Ovary (tissue), 9 donors: ENCODE results near the gene MAP7D3. TPM values are rescaled to one million over a fixed set of nuclear protein-coding genes. Genes with fewer than 3 reads are reported as not detected.

Experiments
- DNase-seq, 5 donors: peaks; one replicate each; pipeline ENCODE4 v3.0.0-alpha.2; 2019 to 2020
- H3K27ac ChIP-seq, 2 donors: fragments of 200-600 bp; one replicate each; pipeline versions ENCODE4 v1.5.1 to v1.8.0; 2019 to 2022
- H3K27me3 ChIP-seq: fragments of 200-600 bp; one replicate; pipeline ENCODE4 v1.8.0; 2022
- H3K36me3 ChIP-seq: fragments of 200-600 bp; sonication (generic); one replicate; pipeline ENCODE4 v1.5.1; 2019
- H3K4me1 ChIP-seq: one replicate; pipeline ENCODE4 v1.8.1; 2013; ENCODE audit warnings: mild to moderate bottlenecking, moderate library complexity; ENCODE audit not compliant: insufficient read depth
- H3K4me3 ChIP-seq: fragments of 200-600 bp; sonication (generic); one replicate; pipeline ENCODE4 v1.5.1; 2017
- H3K9me3 ChIP-seq, 2 donors: fragments of 200-600 bp in 1 of 2; sonication (generic) in 1 of 2; one replicate each; pipeline versions ENCODE4 v1.5.1 to v1.8.1; 2013 to 2019; ENCODE audit warnings: mild to moderate bottlenecking in 1 of 2, moderate library complexity in 1 of 2
- EP300 ChIP-seq: sonication (generic); formaldehyde crosslinking; IDR thresholded peaks from one replicate; pipeline ENCODE4 v1.6.1; 2017; ENCODE audit warnings: antibody characterized with exemption
- POLR2A ChIP-seq: fragments of 450-650 bp; IDR thresholded peaks from one replicate; pipeline ENCODE4 v1.6.1; 2017; ENCODE audit warnings: antibody characterized with exemption, mild to moderate bottlenecking, moderate library complexity
- WGBS, 3 donors: extraction: QIAGEN DNeasy Blood & Tissue Kit in 1 of 3; methylation state at CpG; one replicate each; pipeline versions ENCODE4 v1.1.5 to v1.1.7; 2013 to 2017; 5-methylcytosine and 5-hydroxymethylcytosine counted together
- intact Hi-C, 4 donors: fragments of 100-400 bp; cut with DNase I; formaldehyde crosslinking; loops; one replicate each; pipeline versions ENCODE4 v1.11.0 to v1.15.1; 2022 to 2023
- polyA plus RNA-seq, 2 donors: library from polyadenylated mRNA; stranded (reverse); fragments of 200-250 nt in 1 of 2; fragments of 350-450 nt in 1 of 2; fragmentation: Illumina TruSeq in 1 of 2; extraction: RNeasy Lipid Tissue Mini Kit (QIAGEN cat#74804) in 1 of 2; gene quantifications; one replicate each; pipeline ENCODE4 v1.2.3, GENCODE V29; 2013 to 2014
- total RNA-seq, 7 donors: library from RNA; depleted of rRNA in 2 of 7; stranded (reverse); fragments of >200 nt in 2 of 7; fragmentation: NEBNext Ultra II Directional in 3 of 7; extraction: Animal tissue kit (Norgen Biotek cat#: 25700) in 3 of 7; gene quantifications; one replicate each; pipeline versions ENCODE4 v1.1.0 to v1.2.4, GENCODE V29; 2016 to 2023
- TF ChIP-seq, protein P1 (sequence below), 3 donors: fragments of 450-650 bp in 2 of 3; fragments of 200-600 bp in 1 of 3; IDR thresholded peaks; one replicate each; pipeline versions ENCODE4 v1.5.1 to v1.8.0; 2016 to 2022; ENCODE audit warnings: antibody characterized with exemption in 3 of 3, mild to moderate bottlenecking in 1 of 3
- donor health status: DM: no; HTN: no; CAD: no; lungs with moderate emphysema.
- donor health status: DM: no; HTN: no; CAD: no.
- donor health status: Bipolar disorder and iron deficiency.
- donor health status: DM: yes; HTN: yes; CAD: no.
- donor health status: DM: no; HTN: no; CAD: no.
- donor health status: DM: yes; HTN: yes; CAD: no.

The MAP7D3 gene
- total and polyA plus RNA-seq, 9 donors, result 11.6 to 42.3 (median 29.3) TPM

DNA sequence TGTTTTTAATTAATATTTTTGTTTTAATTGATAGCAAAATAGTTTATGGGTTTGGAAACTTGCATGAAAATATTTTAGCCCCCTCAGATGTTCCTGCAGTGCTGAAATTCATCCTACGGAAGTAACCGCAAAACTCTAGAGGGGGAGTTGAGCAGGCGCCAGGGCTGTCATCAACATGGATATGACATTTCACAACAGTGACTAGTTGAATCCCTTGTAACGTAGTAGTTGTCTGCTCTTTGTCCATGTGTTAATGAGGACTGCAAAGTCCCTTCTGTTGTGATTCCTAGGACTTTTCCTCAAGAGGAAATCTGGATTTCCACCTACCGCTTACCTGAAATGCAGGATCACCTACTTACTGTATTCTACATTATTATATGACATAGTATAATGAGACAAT is 40.4 kb downstream of the MAP7D3 start:
- Histone ChIP-seq H3K27ac (no peak overlapping the region), H3K27me3 (no peaks in the 10 kb centered on the region), H3K36me3 (no peaks in the 10 kb centered on the region), H3K4me1 (no peaks in the 10 kb centered on the region), H3K9me3 (no peaks in the 10 kb centered on the region), H3K4me3 (no peak overlapping the region)
- TF ChIP-seq, protein P1, sequence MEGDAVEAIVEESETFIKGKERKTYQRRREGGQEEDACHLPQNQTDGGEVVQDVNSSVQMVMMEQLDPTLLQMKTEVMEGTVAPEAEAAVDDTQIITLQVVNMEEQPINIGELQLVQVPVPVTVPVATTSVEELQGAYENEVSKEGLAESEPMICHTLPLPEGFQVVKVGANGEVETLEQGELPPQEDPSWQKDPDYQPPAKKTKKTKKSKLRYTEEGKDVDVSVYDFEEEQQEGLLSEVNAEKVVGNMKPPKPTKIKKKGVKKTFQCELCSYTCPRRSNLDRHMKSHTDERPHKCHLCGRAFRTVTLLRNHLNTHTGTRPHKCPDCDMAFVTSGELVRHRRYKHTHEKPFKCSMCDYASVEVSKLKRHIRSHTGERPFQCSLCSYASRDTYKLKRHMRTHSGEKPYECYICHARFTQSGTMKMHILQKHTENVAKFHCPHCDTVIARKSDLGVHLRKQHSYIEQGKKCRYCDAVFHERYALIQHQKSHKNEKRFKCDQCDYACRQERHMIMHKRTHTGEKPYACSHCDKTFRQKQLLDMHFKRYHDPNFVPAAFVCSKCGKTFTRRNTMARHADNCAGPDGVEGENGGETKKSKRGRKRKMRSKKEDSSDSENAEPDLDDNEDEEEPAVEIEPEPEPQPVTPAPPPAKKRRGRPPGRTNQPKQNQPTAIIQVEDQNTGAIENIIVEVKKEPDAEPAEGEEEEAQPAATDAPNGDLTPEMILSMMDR (IDR thresholded peaks at IDR 0.05), result no peak
- TF ChIP-seq EP300, result no peak
- intact Hi-C loops, result no loop called here
- 63 to 74% (median 66%) methylated on average over 5 of the region's 5 CpGs for WGBS, 3 donors
- DNase-seq, result no peak

DNA sequence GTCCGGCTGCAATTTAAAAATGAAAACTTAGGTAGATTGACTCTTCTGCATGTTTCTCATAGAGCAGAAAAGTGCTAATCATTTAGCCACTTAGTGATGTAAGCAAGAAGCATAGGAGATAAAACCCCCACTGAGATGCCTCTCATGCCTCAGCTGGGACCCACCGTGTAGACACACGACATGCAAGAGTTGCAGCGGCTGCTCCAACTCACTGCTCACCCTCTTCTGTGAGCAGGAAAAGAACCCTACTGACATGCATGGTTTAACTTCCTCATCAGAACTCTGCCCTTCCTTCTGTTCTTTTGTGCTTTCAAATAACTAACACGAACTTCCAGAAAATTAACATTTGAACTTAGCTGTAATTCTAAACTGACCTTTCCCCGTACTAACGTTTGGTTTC is 41.0 kb downstream of the MAP7D3 start:
- no peaks in the 10 kb centered on the region for H3K4me1 ChIP-seq
- 57 to 63% (median 62%) methylated on average over 7 of the region's 7 CpGs for WGBS, 3 donors
- TF ChIP-seq, protein P1 (IDR thresholded peaks at IDR 0.05), result no peak
- TF ChIP-seq POLR2A (no peak), EP300 (no peak)
- no peaks in the 10 kb centered on the region for H3K36me3 ChIP-seq
- no peak for DNase-seq
- intact Hi-C loops, result no loop called here
- H3K9me3 ChIP-seq, result no peaks in the 10 kb centered on the region
- no peaks in the 10 kb centered on the region for H3K27me3 ChIP-seq
- H3K27ac ChIP-seq, result no peak overlapping the region
- H3K4me3 ChIP-seq, result no peak overlapping the region

DNA sequence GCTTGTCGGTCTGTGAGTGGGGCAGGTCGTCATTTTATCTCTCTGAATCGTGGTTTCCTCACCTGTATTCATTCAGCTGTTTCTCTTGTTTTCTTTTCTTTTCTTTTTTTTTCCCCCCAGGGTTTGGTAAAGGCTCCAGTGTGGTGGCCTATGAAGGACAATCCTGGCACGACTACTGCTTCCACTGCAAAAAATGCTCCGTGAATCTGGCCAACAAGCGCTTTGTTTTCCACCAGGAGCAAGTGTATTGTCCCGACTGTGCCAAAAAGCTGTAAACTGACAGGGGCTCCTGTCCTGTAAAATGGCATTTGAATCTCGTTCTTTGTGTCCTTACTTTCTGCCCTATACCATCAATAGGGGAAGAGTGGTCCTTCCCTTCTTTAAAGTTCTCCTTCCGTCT is 41.4 kb downstream of the MAP7D3 start:
- Histone ChIP-seq H3K36me3 (no peaks in the 10 kb centered on the region), H3K27me3 (no peaks in the 10 kb centered on the region), H3K27ac (no peak overlapping the region), H3K4me1 (no peaks in the 10 kb centered on the region), H3K9me3 (no peaks in the 10 kb centered on the region), H3K4me3 (no peak overlapping the region)
- no peak for DNase-seq
- 55 to 57% (median 55%) methylated on average over 9 of the region's 9 CpGs for WGBS, 3 donors
- TF ChIP-seq EP300 (no peak), POLR2A (no peak)
- TF ChIP-seq, protein P1 (IDR thresholded peaks at IDR 0.05), result no peak
- intact Hi-C loops, result loop anchor here in 1 of 4 donors (5.0 to 10.0 kb wide), 3 partner anchors 37 to 175 kb away; no protein-coding TSS in a partner anchor

DNA sequence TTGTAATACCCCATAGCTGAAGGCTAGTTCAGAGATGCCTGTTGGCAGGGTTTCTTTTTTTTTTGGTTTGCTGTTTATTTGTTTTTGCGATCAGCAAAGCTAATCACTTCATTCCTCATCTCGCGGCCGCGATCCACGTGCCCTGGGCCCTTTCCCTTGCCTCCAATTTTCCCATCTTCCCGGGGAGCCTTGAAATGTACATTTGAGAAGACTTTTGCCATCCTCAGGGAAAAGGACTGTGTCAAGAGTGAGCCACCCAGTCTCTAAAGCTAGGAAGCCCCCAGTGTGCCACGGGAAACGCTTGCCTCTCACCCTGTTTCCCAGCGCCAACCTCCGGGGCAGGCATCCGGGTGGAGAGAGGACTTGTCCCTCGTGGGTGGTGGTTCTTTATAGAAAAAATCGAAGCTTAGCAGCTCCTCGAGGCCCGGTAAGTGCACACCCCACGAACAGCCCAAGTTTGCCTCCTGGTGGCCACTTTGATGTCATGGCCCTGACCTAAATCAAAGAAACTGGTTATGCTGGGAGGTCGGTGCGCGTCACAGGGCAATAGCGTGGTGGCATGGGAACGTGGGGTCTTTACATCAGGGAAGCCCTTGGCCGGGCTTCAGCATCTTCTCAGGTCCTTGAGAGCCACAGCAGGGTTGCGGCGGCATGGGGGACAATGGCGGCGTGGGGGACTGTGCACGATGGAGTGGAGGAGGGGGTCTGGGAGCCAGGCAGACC is 42.0 kb downstream of the MAP7D3 start:
- H3K9me3 ChIP-seq, result no peaks in the 10 kb centered on the region
- no peaks in the 10 kb centered on the region for H3K36me3 ChIP-seq
- no peak overlapping the region for H3K4me3 ChIP-seq
- WGBS, 3 donors, result 44 to 55% (median 51%) methylated on average over 28 of the region's 28 CpGs
- no peak for TF ChIP-seq EP300
- no peak for TF ChIP-seq POLR2A
- TF ChIP-seq, protein P1 (IDR thresholded peaks at IDR 0.05), result peak; percentile 20 to 60 (median 56)
- no peaks in the 10 kb centered on the region for H3K4me1 ChIP-seq
- peak overlapping the region in 1 of 2 donors; percentile 14 for H3K27ac ChIP-seq
- peak; percentile 46 to 71 (median 67) for DNase-seq
- H3K27me3 ChIP-seq, result no peaks in the 10 kb centered on the region
- intact Hi-C loops, result loop anchor here in 1 of 4 donors (5.0 to 10.0 kb wide), 3 partner anchors 37 to 174 kb away; no protein-coding TSS in a partner anchor
